Activated CD8-positive, alpha-beta memory T cell treated with anti-CD3 and anti-CD28 coated beads, Interleukin-2, amount 50 U/mL, for 1 hour (primary cell): ENCODE data around the gene CDC14B.
"Not testable (repeated sequence)": the region's sequence is repeated elsewhere in the genome, so short reads cannot be mapped to it uniquely, and the experiment has no call there.

Source experiments
- DNase-seq: peaks from one replicate; pipeline ENCODE4 v3.0.0-alpha.2; 2020; ENCODE audit errors: extremely low read depth

Gene CDC14B

DNA sequence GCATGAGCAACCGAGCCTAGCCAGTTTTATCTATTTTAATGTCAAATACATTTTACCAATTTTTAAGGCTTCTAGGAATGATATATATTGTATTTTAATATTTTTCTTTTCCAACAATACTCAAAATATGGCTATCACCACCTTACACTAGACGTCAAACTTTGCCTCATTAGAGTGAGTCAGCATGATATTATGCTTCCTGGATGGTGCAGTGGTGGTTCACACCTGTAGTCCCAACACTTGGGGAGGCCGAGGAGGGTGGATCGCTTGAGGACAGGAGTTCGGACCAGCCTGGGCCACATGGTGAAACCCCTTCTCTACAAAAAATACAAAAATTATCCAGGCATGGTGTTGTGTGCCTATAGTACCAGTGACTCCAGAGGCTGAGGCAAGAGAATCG is 7.3 kb upstream of the CDC14B start:
- no peak for DNase-seq

DNA sequence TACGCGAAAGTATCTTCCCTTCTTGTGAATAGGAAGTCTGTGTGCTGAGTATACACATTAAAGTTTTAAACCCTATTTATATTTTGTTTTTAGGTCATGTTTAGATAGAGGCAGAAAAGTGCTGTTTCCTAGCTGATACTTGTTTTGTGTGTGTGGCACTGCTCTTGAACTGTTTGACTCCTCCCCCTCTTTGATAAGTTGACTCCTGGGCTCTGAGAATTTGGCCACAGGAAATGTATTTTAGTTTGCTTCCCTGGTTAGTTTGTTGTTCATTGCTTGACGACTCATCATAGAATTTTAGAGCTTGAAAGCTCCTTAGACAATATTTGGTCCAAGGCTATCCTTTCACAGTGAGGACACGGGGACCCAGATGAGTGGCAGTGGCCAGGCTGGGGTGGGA is 2.0 kb upstream of the CDC14B start:
- DNase-seq = no peak

DNA sequence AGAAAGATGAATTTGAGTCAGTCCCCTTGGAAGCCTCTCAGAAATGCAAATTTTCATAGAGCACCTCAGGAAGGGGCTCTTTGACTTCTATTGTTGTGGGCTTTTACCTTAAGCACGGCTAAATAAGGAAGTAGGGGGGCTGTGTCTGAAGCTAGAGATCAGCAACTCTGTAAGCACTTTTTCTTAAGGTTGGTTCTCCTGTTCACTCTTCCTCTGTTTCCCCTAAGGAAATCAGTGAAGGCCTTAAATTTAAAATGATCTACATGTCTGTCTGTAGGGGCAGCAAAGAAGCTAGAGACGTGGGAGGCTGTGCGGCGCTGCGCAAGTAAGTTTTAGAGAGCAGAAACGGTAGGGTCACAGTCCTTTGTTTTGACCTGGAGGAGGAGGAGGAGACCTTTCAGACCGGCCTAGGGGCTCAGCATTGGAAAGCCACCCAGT is 1.2 kb upstream of the CDC14B start:
- no peak for DNase-seq

DNA sequence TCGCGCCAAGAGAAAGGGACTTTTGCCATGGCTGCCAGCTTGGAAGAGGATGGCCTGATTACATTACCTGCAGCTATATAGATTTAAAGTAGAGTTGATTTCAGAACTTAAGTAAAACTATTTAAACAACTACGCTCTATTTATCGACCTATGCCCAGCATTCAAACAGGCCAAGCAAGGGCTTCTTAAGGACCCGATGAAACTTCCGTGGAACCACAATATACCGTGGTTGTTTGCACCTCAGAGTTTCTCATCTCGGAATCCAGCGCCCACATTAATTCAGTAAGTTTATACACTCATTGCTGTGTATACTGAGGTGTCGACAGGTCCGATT is 505 bp upstream of the CDC14B start:
- DNase-seq = no peak

DNA sequence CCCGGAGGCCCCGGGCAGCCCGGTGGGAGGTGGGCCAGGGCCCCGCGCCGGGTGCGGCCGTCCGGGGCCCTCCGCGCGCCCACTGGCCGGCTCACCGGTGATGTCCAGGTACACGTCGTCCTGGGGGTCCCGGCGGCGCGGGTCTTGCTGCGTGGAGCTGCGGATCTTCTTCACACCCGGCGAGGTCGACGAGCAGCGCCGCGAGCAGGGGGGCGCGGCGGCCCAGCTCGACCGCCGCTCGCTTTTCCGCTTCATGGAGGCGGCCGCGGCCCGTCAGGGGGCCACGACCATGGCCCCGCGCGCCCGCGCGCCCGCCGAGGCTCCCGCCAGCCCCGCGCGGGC is 548 bp downstream of the CDC14B start:
- no peak for DNase-seq

DNA sequence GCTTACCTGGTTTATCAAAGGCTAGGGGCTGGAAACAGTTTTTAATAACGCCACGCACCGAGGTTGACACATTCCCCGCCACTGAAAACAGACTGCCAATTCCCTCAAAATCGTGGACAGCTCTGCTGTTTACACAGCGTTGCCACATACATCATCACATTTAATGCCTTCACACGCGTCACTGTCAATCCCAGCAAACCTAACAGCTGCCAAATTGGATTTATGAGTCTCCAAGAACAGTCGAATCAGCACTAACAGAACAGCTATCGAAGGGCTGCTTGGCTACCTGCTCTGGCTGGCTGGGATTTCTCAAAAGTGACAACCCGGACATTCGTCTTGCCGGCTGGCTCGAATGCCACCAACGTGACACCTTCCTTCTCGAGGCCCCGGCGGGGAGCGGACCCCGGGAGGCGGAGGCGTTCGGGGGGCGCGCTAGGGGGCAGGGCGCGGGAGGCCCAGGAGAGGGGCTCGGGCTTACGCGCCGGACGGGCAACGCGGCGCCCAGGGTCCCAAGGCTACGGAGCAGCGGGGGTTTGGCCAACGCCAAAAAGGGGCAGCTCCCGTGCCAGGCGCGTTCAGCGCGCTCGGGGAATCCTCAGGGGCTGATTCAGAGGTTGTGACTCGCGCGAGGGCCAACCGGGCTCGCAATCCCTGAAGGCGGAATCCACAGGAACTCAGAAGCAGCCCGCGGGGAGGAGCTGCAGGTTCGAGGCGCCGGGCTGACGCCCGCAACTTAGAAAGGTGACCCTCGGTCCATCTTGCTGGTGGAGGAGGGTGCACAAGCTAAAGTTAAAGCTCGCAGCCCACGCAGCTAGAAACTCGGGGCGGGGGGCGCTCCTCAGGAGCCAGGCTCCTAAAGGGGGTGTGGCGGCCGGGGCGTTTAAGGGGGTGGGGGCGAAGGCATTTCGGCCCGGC is 1.2 kb downstream of the CDC14B start:
- no peak for DNase-seq

DNA sequence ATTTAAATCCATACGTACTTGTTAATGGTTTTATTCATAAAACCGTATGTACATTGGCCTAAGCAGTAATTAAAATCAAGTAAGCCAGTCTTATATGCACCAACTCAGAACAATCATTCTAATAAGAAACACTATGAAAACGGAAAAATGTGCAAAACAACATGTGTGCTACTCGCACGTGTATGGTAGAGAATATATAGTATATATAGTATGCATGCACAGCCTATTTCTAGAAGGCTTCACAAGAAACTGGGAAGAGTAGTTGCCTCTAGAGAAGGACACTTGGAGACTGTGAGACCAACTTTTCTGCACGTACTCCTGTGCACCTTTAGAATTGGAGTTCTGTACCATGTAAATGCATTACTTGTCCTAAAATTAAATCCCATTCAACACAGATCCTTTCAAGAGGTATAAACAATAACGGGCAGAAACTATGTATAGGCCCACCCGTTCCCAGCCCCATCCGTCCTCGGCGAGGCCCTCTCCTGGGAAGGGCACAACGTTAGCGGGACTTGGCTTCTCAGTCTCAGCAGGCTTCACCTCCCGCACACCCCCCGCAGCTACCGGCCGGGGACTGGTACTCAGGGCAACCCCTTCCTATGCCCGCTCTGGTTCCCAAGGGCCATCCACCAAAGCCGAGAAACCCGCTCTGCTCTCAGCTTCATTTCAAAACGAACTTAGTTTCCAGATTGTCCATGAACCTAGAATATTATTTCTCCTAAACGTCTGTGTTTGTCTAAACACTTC is 2.0 kb downstream of the CDC14B start:
- DNase-seq = no peak

DNA sequence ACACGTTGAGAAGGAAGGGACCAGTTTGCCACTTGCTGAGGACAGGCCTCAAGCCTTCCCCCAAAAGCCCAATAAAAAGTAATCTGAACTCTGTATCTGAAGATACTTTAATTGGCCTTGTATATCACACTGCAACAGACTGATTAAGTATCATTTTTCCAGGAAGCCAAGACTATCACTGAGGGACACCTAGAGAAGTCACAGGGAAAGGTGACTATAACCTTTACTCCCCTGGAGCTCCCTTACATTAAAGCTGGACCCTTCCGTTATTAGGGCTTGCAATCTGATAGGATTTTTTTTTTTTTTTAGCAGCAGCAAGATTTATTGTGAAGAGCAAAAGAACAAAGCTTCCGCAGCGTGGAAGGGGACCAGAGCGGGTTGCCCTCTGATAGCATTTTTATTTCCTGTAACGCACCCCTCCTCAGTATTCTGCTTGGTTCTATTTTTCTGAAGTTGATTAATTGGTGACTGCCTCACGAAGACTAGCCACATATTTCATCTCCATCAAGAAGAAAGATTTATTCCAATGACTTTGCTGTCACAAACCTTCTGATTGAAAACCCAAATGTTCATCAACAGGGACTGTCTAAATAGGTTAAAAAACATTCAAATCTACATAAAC is 2.7 kb downstream of the CDC14B start:
- DNase-seq = no peak

DNA sequence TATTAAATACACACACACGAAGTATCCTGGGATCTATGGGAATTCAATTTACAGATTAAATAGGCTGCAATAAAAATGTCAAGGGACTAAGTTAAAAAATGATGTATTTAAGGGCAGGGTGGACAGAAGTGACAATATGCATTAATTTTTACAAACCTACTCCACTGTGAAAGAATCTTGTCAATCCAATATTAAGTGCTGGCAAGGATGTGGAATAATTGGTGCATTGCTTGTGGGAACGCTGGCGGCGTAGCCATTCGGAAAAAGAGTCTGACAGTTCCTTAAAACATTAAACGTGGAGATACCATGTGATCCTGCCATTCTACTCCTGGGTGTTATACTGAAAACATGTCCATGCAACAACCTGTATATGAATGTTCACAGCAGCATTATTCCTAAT is 4.2 kb downstream of the CDC14B start:
- no peak for DNase-seq

DNA sequence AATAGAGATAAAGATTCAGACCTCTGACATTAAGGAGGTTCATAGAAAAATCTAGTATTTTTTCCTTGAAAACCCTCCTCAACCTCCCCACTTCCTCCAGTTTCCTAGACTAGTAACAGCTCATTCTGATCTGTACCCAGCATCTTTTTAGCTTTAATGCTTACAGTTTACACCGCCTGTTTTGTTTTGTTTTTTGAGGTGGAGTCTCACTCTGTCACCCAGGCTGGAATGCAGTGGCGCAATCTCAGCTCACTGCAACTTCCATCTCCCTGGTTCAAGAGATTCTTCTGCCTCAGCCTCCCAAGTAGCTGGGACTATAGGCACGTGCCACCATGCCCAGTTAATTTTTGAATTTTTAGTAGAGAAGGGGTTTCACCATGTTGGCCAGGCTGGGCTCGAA is 5.0 kb downstream of the CDC14B start:
- not testable (repeated sequence) for DNase-seq

DNA sequence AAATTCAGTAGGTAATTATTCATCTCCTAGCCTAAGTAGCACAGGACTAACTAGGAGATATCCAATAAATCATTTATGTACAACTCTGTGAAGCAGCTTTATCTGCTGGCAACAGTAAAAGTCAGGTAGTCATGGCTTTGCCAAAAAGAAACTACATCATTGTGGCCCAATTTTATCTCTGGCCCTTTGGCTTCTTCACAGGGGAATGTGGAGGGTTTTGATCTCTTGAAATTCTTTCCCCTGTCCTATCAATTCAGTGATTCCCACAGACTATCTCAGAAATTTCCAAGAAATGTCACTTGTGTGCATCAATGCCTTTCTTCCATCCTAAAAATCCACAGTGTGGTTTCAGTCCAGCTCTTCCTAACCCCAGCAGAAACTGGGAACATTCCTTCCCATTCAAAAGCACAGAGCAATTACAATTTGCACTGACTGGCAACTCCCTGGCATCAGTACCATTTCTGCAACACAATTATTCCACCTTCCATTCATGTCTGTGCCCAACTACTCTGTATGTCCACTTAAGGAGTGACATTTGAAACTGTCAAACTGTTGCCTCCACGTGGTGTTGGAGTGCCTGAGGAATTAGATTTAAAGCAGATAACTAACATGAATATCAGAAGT is 6.6 kb downstream of the CDC14B start:
- DNase-seq = no peak

DNA sequence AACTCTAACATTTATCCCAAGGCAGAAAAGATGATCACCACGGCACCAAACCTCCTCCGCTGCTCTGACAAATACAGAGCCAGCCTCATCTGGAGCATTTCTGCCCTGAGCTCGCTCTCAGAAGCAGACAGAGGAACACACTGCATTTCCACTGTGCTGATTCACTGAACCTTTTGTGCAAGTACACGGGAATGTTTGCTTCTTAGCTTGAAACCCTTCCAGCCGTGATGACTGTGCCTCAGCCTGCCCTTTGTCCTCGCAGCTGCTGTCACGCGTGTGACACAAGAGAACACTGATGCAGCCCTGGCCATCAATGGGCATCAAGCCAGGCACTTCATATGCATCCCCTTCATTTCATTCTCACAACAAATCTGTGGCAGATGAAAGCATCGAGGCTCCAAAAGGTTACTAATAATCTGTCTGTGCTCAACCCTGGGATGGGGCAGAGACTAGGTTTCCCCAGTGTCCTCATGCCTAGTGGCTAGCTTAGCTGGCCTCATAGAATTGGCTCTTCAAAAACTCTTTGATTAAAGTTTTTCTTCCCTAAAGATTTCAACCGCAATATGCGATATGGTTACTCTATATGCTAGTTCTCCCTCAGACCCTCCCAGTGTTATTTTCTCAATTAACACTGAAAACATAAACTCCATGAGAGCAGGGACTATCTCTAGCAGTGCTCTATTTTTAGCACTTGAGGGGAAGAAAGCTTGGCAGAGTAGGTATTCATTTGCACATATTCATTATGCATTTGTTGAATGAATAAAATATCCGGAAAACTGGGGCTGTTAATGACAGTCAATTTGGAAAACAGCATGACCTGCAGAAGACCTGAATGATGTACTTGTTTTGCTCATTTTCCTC is 7.3 kb downstream of the CDC14B start:
- DNase-seq = no peak

DNA sequence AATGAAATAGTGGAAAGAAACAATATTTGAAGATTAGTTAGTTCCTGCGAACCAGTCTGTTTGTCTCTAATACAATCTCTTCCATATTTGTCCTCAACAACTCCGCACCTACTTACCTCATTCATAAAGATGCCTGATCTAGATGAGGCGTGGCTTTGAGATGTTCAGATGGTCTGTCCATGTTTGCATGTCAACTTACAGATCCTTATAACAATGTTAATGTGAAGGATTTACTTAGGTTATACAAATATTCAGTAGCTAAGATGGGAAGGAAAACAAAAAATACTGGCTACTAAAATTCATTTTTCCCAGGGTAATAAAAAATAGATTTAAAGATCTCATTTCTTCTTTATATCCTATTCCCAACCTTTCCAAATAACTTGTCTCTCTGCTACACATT is 8.3 kb downstream of the CDC14B start:
- no peak for DNase-seq

DNA sequence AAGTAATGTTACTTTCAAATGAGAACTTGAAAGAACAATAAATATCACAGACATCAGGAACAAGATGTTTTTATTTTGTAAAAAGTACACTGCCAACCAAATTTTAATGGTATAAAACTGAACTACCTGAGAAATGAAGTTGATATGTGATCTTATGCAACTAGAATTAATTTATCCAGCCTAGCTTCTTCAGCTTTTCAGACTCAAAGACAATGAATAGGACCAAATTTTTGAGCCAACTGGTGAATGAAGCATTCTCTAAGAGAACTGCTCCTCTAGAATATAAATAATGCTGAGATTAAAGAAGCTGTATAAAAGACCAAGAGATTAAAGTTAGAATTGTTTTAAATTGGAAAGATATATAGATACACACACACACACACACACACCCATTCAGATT is 9.9 kb downstream of the CDC14B start:
- no peak for DNase-seq

DNA sequence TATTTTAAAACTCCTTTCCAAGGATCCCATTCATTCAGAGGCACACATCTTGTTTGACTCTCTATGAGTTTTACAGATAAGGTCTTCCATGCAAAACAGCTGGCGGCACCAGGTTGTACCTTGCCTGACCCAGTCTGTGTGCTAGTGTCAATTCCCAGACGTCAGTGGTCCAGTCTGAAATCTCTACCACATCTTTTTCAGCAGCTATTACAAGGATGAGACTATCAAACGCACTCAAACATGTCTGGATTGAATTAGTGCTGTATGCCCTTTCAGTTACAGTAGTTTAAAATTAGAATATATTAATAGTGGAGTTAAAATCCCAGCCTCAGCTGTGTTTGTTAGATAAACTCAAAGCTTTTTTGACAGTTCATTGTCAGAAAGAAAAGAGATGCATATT is 11.7 kb downstream of the CDC14B start:
- no peak for DNase-seq

DNA sequence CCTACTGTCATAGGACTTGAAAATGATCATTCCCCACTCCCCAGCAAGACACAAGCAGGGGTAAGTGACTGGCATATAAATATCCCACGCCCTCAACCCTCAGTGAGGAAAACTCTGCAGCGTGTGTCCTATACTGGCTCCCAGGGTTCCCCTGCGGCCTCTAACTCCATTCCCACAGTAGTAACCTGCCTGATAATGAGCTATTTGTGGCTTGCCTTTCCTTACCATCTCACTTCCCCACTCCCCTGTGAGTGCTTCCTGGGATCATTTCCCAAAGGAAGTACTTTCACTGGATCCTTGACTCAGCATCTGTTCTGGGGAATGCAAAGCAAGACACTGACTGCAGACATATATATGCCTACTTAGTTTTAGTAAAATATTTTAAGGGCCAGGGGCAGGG is 14.3 kb downstream of the CDC14B start:
- no peak for DNase-seq

DNA sequence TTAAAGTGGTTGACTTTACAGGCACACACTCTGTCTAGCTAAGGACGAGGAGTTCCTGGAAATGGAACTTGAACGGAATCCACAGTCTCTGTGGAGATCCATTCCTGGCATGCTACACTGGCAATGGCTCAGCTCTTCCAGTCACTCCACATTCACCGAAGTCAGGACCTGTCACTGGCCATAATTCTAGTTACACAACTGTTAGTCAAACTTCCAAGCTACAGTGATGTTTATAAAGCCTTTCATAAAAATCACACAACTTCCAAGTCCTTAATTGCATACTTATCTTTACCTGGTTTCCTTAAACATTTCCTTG is 15.7 kb downstream of the CDC14B start:
- no peak for DNase-seq

DNA sequence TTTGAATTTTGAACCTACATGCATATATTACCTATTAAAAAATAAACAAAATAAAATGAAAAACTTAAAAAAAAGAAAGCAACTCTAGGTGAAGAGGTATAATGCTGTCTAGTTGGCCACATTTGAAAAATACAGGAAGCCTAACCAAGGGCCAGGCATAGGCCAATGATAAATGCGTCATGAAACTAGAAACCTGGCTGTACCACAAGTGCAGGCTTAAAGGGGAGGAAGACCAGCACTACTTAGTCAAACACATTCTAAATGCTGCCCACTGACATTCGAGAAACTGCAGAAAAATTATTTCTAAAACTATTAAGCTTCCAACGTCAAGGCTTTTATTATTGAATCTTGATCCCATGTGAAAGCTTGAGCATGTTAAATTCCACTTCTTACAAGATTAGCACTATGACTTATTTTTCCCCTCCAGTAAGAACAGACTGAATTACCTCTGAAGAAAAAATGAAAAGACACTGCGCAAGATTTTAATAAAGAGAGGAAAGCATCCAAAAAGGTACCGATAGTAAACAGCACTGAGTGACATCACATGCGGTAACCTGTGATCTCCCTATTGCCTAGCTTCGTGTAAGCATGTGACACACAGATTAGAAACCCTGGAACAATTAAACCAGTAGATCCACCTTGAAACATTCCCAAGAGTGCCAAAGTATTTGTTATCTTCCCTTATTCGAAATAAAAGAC is 16.2 kb downstream of the CDC14B start:
- no peak for DNase-seq

DNA sequence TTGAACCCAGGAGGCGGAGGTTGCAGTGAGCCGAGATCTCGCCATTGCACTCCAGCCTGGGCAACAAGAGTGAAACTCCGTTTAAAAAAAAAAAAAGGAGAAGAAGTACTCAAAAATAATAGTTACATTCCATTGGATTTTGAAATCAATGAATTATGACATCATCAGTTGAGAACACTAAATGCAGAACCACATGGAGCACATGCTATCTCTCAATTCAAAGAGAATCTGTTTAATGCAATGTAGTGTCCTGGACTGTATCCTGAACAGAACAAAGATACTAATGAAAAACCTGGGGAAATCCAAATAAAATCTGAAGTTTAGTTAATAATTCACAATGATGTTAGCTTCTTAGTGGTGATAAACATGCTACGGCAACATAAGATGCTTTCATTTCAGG is 20.3 kb downstream of the CDC14B start:
- DNase-seq = no peak

DNA sequence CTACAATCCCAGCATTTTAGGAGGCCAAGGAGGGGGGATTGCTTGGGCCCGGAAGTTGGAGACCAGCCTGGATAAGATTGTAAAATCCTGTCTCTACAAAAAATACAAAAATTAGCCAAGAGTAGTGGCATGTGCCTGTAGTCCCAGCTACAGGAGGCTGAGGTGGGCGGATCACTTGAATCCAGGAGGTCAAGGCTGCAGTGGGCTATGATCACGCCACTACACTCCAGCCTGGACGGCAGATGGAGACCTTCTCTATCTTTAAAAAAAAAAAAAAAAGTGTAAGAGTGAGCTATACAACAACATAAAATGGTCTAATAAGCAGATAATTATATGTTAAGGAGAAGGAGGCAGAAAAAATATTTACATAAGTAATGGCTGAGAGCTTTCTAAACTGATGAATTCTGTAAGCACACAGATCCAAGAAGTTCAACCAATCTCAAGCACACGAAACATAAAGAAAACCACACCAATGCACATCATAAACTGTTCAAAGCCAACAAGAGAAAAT is 23.0 kb downstream of the CDC14B start:
- no peak for DNase-seq
